SK-N-SH (cell line): ENCODE data around the gene KIF3B.

Source experiments
- CHD2 ChIP-seq: fragments of 150-350 bp; IDR thresholded peaks from 2 replicates; pipeline ENCODE4 v1.6.1; 2018; ENCODE audit warnings: low read length; ENCODE audit not compliant: partially characterized antibody
- ELF1 ChIP-seq: IDR thresholded peaks from 2 replicates; pipeline ENCODE4 v1.4.0; 2012
- EP300 ChIP-seq, 2 experiments: IDR thresholded peaks; 2 replicates each; pipeline versions ENCODE4 v1.4.0 to v1.6.1; 2012; ENCODE audit warnings: borderline replicate concordance in 1 of 2, low read depth in 1 of 2, low read length in 1 of 2
- MEF2A ChIP-seq: IDR thresholded peaks from 2 replicates; pipeline ENCODE4 v1.4.0; 2012; ENCODE audit warnings: low read depth, borderline replicate concordance
- POLR2AphosphoS5 ChIP-seq: IDR thresholded peaks from 2 replicates; pipeline ENCODE4 v1.6.1; 2012; ENCODE audit warnings: low read depth, low read length
- RAD21 ChIP-seq: IDR thresholded peaks from 2 replicates; pipeline ENCODE4 v1.6.1; 2012; ENCODE audit warnings: mild to moderate bottlenecking, low read length
- RFX5 ChIP-seq: IDR thresholded peaks from 2 replicates; pipeline ENCODE4 v1.6.1; 2012; ENCODE audit warnings: mild to moderate bottlenecking, improper control_type of control experiment, low read length
- RXRA ChIP-seq: IDR thresholded peaks from 2 replicates; pipeline ENCODE4 v1.4.0; 2012; ENCODE audit warnings: low read depth, mild to moderate bottlenecking, borderline replicate concordance
- SIN3A ChIP-seq: IDR thresholded peaks from 2 replicates; pipeline ENCODE4 v1.6.1; 2012; ENCODE audit warnings: low read depth, mild to moderate bottlenecking, low read length, moderate library complexity, borderline replicate concordance
- TAF1 ChIP-seq: IDR thresholded peaks from 2 replicates; pipeline ENCODE4 v1.6.1; 2012; ENCODE audit warnings: low read depth, mild to moderate bottlenecking, low read length, moderate library complexity, borderline replicate concordance
- TCF12 ChIP-seq: IDR thresholded peaks from 2 replicates; pipeline ENCODE4 v1.4.0; 2012
- TF ChIP-seq, protein P1 (sequence below): fragments of 200-600 bp; sonication (generic); IDR thresholded peaks from 2 replicates; pipeline ENCODE4 v1.6.1; 2017; ENCODE audit warnings: antibody characterized with exemption, mild to moderate bottlenecking, moderate library complexity
- TF ChIP-seq, protein P2 (sequence below): IDR thresholded peaks from 2 replicates; pipeline ENCODE4 v1.4.0; 2012; ENCODE audit warnings: low read depth
- TF ChIP-seq, protein P3 (sequence below): fragments of 150-350 bp; IDR thresholded peaks from 2 replicates; pipeline ENCODE4 v1.6.1; 2017; ENCODE audit warnings: antibody characterized with exemption, low read length, low read depth, borderline replicate concordance

DNA sequence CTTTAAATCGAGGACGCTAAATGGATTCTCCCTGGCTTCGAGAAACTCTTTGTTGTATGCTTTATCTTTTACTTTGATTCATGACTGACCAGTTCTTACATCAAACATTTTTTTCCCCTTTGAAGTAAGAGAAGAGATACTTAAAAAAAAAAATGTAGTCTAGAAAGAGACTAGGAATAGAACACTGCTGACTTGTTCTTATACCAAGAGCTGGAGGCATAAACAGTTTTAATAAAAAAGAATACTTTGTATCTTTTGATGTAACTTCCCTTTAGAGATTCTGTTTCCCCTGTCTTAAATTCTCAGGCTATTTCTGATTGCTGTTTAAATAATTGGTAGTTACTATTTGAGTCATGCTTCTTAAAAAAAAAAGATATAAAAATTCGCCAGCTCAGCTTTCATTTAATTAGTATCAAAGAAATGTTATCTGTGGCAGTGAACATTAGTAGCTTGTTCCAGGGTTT lies 85.5 kb downstream of the KIF3B start:
- TF ChIP-seq POLR2AphosphoS5 = no peak
- TF ChIP-seq RAD21 = no peak
- TF ChIP-seq RXRA = no peak
- TF ChIP-seq, protein P1, sequence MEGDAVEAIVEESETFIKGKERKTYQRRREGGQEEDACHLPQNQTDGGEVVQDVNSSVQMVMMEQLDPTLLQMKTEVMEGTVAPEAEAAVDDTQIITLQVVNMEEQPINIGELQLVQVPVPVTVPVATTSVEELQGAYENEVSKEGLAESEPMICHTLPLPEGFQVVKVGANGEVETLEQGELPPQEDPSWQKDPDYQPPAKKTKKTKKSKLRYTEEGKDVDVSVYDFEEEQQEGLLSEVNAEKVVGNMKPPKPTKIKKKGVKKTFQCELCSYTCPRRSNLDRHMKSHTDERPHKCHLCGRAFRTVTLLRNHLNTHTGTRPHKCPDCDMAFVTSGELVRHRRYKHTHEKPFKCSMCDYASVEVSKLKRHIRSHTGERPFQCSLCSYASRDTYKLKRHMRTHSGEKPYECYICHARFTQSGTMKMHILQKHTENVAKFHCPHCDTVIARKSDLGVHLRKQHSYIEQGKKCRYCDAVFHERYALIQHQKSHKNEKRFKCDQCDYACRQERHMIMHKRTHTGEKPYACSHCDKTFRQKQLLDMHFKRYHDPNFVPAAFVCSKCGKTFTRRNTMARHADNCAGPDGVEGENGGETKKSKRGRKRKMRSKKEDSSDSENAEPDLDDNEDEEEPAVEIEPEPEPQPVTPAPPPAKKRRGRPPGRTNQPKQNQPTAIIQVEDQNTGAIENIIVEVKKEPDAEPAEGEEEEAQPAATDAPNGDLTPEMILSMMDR = no peak
- no peak for TF ChIP-seq MEF2A
- TF ChIP-seq, protein P2, sequence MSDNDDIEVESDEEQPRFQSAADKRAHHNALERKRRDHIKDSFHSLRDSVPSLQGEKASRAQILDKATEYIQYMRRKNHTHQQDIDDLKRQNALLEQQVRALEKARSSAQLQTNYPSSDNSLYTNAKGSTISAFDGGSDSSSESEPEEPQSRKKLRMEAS = no peak
- no peak for TF ChIP-seq TCF12
- no peak for TF ChIP-seq TAF1
- TF ChIP-seq SIN3A = no peak
- TF ChIP-seq EP300 (IDR thresholded peaks at IDR 0.05; ENCODE audit: borderline replicate concordance in 1 of 2, low read depth in 1 of 2, low read length in 1 of 2) = no peak
- TF ChIP-seq, protein P3, sequence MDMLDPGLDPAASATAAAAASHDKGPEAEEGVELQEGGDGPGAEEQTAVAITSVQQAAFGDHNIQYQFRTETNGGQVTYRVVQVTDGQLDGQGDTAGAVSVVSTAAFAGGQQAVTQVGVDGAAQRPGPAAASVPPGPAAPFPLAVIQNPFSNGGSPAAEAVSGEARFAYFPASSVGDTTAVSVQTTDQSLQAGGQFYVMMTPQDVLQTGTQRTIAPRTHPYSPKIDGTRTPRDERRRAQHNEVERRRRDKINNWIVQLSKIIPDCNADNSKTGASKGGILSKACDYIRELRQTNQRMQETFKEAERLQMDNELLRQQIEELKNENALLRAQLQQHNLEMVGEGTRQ = no peak
- no peak for TF ChIP-seq RFX5
- TF ChIP-seq ELF1 = no peak
- no peak for TF ChIP-seq CHD2
